GM18517 (cell line): ENCODE measurements around the gene SFSWAP.
"Not testable (repeated sequence)": the region's sequence is repeated elsewhere in the genome, so short reads cannot be mapped to it uniquely, and the experiment has no call there.

ENCODE experiments used
- ATAC-seq: cut with Tn5 transposase; IDR thresholded peaks from one replicate; pipeline ENCODE4 v1.9.1; 2021; ENCODE audit warnings: mild to moderate bottlenecking, moderate library complexity; ENCODE audit not compliant: unreplicated experiment

SFSWAP gene

GRCh38 chr12:131805421-131805820, 94.5 kb downstream of the SFSWAP start:
- no peak for ATAC-seq

- ATAC-seq, result no peak
Observed at GRCh38 chr12:131806674-131807073, 95.8 kb downstream of the SFSWAP start.

- ATAC-seq, result no peak
Observed at GRCh38 chr12:131808744-131809371, 98.0 kb downstream of the SFSWAP start.

GRCh38 chr12:131809476-131810254, 98.8 kb downstream of the SFSWAP start:
- not testable (repeated sequence) for ATAC-seq

- ATAC-seq, result no peak
Observed at GRCh38 chr12:131810726-131811125, 99.8 kb downstream of the SFSWAP start.

GRCh38 chr12:131815131-131815530, 104.2 kb downstream of the SFSWAP start:
- ATAC-seq, result no peak

GRCh38 chr12:131816495-131816894, 105.6 kb downstream of the SFSWAP start:
- no peak for ATAC-seq

- no peak for ATAC-seq
Observed at GRCh38 chr12:131817241-131817640, 106.4 kb downstream of the SFSWAP start.

- no peak for ATAC-seq
Observed at GRCh38 chr12:131818821-131819585, 108.1 kb downstream of the SFSWAP start.

- ATAC-seq, result no peak
Observed at GRCh38 chr12:131824450-131824849, 113.6 kb downstream of the SFSWAP start.

GRCh38 chr12:131825146-131825892, 114.4 kb downstream of the SFSWAP start:
- ATAC-seq, result no peak

- no peak for ATAC-seq
Observed at GRCh38 chr12:131826097-131826928, 115.4 kb downstream of the SFSWAP start.

- ATAC-seq, result no peak
Observed at GRCh38 chr12:131827961-131828534, 117.2 kb downstream of the SFSWAP start, which contains the start of gene MMP17. Gene MMP17 (plus strand): TSS chr12:131828393. CDS start chr12:131828495, 102 bp downstream.

GRCh38 chr12:131828671-131829355, 117.9 kb downstream of the SFSWAP start:
- no peak for ATAC-seq

- no peak for ATAC-seq
Observed at GRCh38 chr12:131829356-131829747, 118.5 kb downstream of the SFSWAP start.

- ATAC-seq, result no peak
Observed at GRCh38 chr12:131829791-131830334, 119.0 kb downstream of the SFSWAP start.

GRCh38 chr12:131830335-131830913, 119.5 kb downstream of the SFSWAP start:
- no peak for ATAC-seq

- no peak for ATAC-seq
Observed at GRCh38 chr12:131830914-131831571, 120.2 kb downstream of the SFSWAP start.
